ENCODE measurements around the gene TLCD1.

TLCD1 gene

DNA sequence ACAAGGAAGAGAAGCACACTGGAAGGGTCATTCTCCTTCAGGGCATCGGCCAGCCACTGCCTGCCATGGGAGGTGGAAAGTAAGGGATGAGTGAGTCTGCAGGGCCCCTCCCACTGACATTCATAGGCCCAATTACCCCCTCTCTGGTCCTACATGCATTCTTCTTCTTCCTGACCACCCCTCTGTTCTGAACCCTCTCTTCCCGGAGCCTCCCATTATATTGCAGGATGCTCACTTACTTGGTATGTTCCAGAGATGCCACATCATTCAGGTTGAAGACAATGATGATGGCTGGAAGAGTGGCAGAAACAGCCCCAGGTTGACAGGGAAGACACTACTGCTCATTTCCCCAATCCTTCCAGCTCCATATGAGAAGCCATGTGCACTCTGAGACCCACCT, 10.8 kb downstream of the TLCD1 start:
- no peaks in the 10 kb centered on the region for H3K27me3 ChIP-seq (ENCODE audit: control insufficient read depth in 1 of 2, insufficient read depth in 2 of 2, low read length in 2 of 2)
- H3K27ac ChIP-seq (ENCODE audit: low read depth, low read length), result no peak overlapping the region
- H3K4me1 ChIP-seq (ENCODE audit: insufficient read depth, low read length), result peaks cover 31% of the 10 kb centered on the region

DNA sequence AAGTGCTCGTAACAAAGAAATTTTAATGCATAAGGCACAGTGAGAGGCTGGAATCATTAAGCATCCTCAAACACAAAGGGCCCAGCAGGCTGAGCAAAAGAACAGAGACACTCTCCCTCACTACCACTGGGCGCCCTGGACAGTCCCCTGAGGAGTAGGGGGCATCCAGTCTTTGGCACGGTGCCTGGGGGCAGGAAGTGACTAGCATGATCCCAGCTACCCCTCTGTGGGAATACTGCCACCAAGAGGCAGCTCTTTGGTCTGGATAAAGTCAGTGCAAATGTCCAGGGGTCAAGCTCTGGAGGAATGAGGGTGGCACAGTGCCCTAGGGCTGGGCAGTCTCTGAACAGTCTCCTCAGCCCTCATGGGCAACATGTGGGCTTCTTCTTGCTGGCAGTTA, 11.8 kb downstream of the TLCD1 start:
- peaks cover 31% of the 10 kb centered on the region for H3K4me1 ChIP-seq (ENCODE audit: insufficient read depth, low read length)
- H3K4me3 ChIP-seq (ENCODE audit: low read depth in 1 of 2, low read length in 2 of 2), result no peak overlapping the region
- no peak overlapping the region for H3K27ac ChIP-seq (ENCODE audit: low read depth, low read length)
- peaks cover 21% of the 10 kb centered on the region for H3K36me3 ChIP-seq (ENCODE audit: insufficient read depth, low read length)
- H3K9me3 ChIP-seq (ENCODE audit: low read length), result no peaks in the 10 kb centered on the region
- no peak overlapping the region for H3K9ac ChIP-seq (ENCODE audit: low read length)
- no peaks in the 10 kb centered on the region for H3K27me3 ChIP-seq (ENCODE audit: control insufficient read depth in 1 of 2, insufficient read depth in 2 of 2, low read length in 2 of 2)

More for the DNA sequence above, 10.8 kb downstream of the TLCD1 start:
- H3K4me3 ChIP-seq (ENCODE audit: low read depth in 1 of 2, low read length in 2 of 2), result no peak overlapping the region
- peaks cover 21% of the 10 kb centered on the region for H3K36me3 ChIP-seq (ENCODE audit: insufficient read depth, low read length)
- H3K9me3 ChIP-seq (ENCODE audit: low read length), result no peaks in the 10 kb centered on the region
- no peak overlapping the region for H3K9ac ChIP-seq (ENCODE audit: low read length)

DNA sequence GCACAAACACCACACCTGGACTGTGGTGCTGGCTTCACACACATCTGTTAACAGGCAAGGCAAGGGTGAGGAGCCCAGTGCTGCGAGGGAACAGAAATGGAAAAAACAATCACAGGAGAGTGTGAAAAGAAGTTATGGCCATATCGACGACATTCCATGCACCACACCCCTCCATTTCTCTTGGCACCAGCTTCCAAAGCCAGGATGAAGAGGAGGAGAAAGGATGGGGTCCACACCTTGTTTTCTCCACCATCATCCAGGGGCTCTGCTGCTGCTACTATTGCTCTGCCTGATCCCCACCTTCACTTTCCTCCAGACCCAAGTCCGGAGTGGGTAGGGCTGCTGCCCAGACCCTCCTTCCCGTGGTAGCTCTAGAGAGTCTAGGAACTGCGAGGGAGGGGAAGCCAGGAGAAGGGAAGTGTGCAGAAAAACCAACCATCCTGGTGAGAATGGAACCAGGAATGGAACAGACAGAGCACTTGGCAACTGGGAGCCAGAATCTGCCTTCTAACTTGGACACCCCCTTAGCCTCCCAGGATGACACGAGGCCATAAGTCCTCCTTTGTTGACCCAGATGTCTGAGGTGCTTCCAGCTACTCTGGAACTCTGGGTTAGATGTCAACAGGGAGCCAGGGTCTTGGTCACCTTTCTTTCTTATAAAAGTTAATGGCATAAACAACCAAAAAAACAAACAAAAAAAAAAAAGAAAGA, 13.2 kb downstream of the TLCD1 start:
- H3K4me1 ChIP-seq (ENCODE audit: insufficient read depth, low read length), result peaks cover 23% of the 10 kb centered on the region
- no peaks in the 10 kb centered on the region for H3K9me3 ChIP-seq (ENCODE audit: low read length)
- H3K9ac ChIP-seq (ENCODE audit: low read length), result peak overlapping the region; percentile 68
- H3K27ac ChIP-seq (ENCODE audit: low read depth, low read length), result no peak overlapping the region
- H3K36me3 ChIP-seq (ENCODE audit: insufficient read depth, low read length), result peaks cover 21% of the 10 kb centered on the region
- H3K27me3 ChIP-seq (ENCODE audit: control insufficient read depth in 1 of 2, insufficient read depth in 2 of 2, low read length in 2 of 2), result no peaks in the 10 kb centered on the region
- H3K4me3 ChIP-seq (ENCODE audit: low read depth in 1 of 2, low read length in 2 of 2), result no peak overlapping the region

DNA sequence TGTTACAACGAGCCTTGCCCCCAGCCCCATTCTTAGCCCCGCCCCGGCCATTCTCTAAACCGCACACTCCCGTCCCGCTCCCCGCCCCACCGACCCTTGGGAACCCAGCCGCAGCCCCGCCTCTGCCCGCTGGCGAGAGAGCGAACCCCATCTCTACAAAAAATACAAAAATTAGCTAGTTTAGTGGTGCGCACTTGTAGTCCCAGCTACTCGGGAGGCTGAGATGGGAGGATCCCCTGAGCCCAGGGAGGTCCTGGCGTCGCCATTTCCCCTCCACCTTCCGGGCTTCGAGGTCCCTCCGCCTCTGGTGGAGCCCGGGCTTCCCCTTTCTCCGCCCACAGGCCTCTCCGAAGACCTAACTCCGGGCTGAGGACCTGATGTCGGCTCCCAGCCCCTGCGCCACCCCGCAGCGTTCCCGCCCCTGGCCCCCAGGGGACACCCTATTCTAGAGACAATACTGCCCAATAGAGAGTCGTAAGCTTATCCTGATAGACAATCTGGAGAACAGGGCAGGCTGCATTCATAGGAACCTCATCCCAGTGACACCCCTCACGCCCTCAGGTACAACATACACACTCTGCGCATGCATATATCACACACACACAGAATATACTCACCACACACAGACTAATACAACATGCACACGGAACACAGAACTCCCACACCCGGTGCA, 13.9 kb downstream of the TLCD1 start:
- no peaks in the 10 kb centered on the region for H3K27me3 ChIP-seq (ENCODE audit: control insufficient read depth in 1 of 2, insufficient read depth in 2 of 2, low read length in 2 of 2)
- peaks cover 21% of the 10 kb centered on the region for H3K36me3 ChIP-seq (ENCODE audit: insufficient read depth, low read length)
- H3K9me3 ChIP-seq (ENCODE audit: low read length), result no peaks in the 10 kb centered on the region
- H3K4me3 ChIP-seq (ENCODE audit: low read depth in 1 of 2, low read length in 2 of 2), result peak overlapping the region; percentile 64 to 72
- peaks cover 23% of the 10 kb centered on the region for H3K4me1 ChIP-seq (ENCODE audit: insufficient read depth, low read length)
- H3K9ac ChIP-seq (ENCODE audit: low read length), result peak overlapping the region; percentile 68
- H3K27ac ChIP-seq (ENCODE audit: low read depth, low read length), result peak overlapping the region; percentile 88

DNA sequence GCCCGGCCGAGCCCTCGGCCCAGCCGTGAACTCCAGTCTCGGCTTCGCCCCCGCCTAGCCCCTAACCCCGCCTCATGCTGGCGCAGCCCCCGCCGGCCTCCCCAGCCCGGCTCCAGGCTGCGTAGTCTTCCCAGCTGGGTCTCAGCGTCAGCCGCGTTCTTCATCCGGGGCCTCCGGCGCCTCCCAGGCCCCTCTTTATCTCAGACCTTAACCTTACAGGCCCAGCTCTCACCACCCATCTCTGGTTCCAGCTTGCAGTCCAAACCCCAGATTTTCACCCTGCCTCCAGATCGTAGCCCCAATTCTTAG, 14.4 kb downstream of the TLCD1 start, which contains the start of gene PROCA1:
Gene PROCA1, minus strand, starts transcription at position 166 of the 309 bp plus-strand sequence. CDS start 228 bp downstream, outside the sequence.
- H3K27me3 ChIP-seq (ENCODE audit: control insufficient read depth in 1 of 2, insufficient read depth in 2 of 2, low read length in 2 of 2), result no peaks in the 10 kb centered on the region
- H3K4me3 ChIP-seq (ENCODE audit: low read depth in 1 of 2, low read length in 2 of 2), result peak within 1 kb of the TSS; percentile 64 to 72
- H3K27ac ChIP-seq (ENCODE audit: low read depth, low read length), result peak within 1 kb of the TSS; percentile 88
- no peaks in the 10 kb centered on the region for H3K9me3 ChIP-seq (ENCODE audit: low read length)
- peaks cover 21% of the 10 kb centered on the region for H3K36me3 ChIP-seq (ENCODE audit: insufficient read depth, low read length)
- peaks cover 21% of the 10 kb centered on the region for H3K4me1 ChIP-seq (ENCODE audit: insufficient read depth, low read length)
- H3K9ac ChIP-seq (ENCODE audit: low read length), result peak within 1 kb of the TSS; percentile 68

DNA sequence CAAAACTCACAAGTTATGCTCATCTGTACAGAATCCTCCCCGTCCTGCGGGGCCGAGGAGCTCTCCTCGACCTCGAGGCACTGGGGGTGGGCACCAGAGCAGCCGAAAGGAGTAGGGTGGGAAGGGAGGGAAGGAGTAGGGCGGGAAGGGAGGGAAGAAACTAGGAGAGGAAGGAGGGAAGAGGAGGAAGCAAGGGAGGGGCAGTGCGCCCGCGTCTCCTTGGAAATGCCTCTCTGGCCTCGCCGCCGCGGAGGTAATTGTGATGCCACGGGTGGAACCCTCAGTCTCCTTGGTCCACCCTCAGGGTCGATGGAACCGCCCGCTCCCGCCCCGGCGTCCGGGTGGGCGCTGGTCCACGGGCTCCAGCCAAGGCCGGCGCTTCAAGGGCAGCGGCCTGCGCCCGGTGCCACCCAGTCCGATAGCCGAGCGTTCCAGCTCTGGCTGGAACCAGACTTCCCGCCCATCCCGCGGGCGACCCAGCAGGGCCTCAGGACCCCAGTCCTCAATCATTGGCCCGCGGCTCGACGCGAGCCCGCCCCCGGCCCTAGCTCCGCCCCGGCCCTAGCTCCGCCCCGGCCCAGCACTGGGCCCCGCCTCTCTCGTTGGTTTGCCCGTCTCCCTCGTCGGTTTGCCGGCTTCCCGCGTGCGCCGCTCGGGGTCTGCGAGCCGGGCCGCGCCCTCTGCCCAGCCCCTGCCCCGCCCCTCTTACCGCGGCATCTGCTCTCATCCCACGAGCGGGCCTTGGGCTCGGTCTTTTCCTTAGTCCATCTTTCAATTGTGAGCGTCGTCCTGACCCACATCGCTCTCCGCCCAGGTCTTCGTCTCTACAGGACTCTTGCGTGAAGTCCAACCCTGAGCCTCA, 14.9 kb downstream of the TLCD1 start:
- no peaks in the 10 kb centered on the region for H3K9me3 ChIP-seq (ENCODE audit: low read length)
- H3K4me1 ChIP-seq (ENCODE audit: insufficient read depth, low read length), result peaks cover 15% of the 10 kb centered on the region

DNA sequence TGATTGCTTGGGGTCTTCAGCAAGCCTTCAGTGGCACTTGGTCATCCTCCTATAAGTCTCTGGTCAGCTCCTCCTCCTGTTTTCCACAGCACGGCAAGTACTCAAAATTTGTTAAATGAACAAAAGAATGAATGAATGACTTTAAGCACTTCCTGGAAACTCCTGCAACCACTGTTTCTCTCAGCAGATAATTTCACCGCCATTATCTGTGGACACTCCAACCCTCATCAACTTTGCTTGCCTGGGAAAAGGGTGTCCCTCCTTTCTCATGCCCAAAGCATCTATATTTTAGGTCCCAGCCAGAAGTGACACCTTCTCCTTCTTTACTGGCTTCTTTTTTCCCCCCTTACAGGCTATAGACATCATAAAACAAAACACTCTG, 18.7 kb downstream of the TLCD1 start:
- Histone ChIP-seq H3K4me1 (ENCODE audit: insufficient read depth, low read length) (peaks cover 7% of the 10 kb centered on the region), H3K9me3 (ENCODE audit: low read length) (no peaks in the 10 kb centered on the region), H3K4me3 (ENCODE audit: low read depth in 1 of 2, low read length in 2 of 2) (no peak overlapping the region), H3K27me3 (ENCODE audit: control insufficient read depth in 1 of 2, insufficient read depth in 2 of 2, low read length in 2 of 2) (no peaks in the 10 kb centered on the region), H3K36me3 (ENCODE audit: insufficient read depth, low read length) (peaks cover 7% of the 10 kb centered on the region), H3K9ac (ENCODE audit: low read length) (no peak overlapping the region), H3K27ac (ENCODE audit: low read depth, low read length) (no peak overlapping the region)

More for the DNA sequence above, 14.9 kb downstream of the TLCD1 start:
- H3K36me3 ChIP-seq (ENCODE audit: insufficient read depth, low read length), result peaks cover 21% of the 10 kb centered on the region
- no peaks in the 10 kb centered on the region for H3K27me3 ChIP-seq (ENCODE audit: control insufficient read depth in 1 of 2, insufficient read depth in 2 of 2, low read length in 2 of 2)
- H3K4me3 ChIP-seq (ENCODE audit: low read depth in 1 of 2, low read length in 2 of 2), result peak overlapping the region; percentile 64 to 72
- peak overlapping the region; percentile 68 for H3K9ac ChIP-seq (ENCODE audit: low read length)
- peak overlapping the region; percentile 88 for H3K27ac ChIP-seq (ENCODE audit: low read depth, low read length)

DNA sequence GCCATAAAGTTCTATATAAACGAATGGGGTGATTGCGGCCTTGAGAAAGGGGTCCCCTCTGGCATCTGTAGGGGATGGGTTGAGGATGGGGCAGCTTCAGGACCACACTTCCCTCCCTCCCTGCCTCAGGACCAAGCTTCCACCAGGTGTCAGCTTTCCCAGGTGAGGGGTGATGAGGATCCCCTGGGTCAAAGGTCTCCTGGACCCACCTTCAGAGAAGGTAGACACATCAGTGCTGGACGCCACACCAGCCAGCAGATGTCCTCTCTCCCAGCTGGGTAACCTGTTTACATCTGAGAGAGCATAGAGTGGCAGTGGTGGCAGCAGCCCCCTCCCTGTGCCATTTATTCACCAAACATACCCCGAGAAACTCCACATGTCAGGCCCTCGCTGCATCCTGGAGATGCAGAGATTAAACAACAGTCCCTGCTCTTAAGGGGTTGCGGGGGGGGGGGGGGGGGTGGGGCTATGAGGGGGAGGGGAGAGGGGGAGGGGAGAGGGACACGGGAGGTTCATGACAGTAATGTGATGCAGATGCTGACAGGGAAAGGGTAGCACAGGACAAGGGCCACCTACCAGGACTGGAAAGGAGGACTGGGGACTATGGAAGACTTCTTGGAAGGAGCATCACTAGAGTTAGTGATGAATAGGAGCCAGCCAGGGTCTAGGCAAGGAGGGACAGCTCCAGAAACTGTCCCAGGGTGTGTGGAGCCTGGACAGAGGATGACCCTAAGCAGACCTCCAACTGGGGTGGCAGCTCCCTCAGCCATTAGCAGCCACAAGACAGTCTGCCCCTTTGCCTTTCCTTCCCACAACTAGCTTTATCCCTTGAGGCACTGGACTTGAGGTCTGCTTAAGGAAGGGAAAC, 19.3 kb downstream of the TLCD1 start:
- no peaks in the 10 kb centered on the region for H3K27me3 ChIP-seq (ENCODE audit: control insufficient read depth in 1 of 2, insufficient read depth in 2 of 2, low read length in 2 of 2)
- peaks cover 5% of the 10 kb centered on the region for H3K4me1 ChIP-seq (ENCODE audit: insufficient read depth, low read length)
- no peak overlapping the region for H3K4me3 ChIP-seq (ENCODE audit: low read depth in 1 of 2, low read length in 2 of 2)
- H3K27ac ChIP-seq (ENCODE audit: low read depth, low read length), result no peak overlapping the region
- peaks cover 13% of the 10 kb centered on the region for H3K36me3 ChIP-seq (ENCODE audit: insufficient read depth, low read length)
- no peaks in the 10 kb centered on the region for H3K9me3 ChIP-seq (ENCODE audit: low read length)
- H3K9ac ChIP-seq (ENCODE audit: low read length), result no peak overlapping the region

DNA sequence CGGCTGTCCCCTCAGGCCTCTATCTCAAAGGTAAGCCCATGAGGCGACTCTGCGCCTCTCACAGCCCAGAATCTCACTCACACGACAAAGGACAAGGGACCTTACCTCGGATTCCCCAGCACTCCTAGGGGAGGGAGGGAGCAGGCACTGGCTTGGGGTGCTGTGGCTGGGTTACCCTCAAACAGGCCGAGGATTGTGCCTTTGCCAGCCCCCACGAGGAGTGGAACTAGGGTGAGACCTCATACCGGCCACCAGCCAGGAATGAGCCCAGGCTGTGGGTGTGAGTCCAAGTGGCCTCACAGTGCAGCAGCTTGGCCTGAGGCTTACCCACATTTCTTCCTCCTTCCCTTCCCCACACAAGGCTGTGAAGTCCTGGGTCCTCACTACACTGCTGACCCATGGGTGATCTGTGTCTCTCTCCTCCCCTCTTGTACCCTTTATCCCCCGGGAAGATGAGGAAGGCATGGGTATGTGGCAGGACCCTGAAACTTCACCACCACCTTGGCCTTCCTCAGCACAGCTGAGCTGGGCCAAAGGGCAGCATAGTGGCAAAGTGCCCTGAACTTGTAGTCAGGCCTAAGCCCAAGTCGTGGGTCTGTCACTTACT, 20.2 kb downstream of the TLCD1 start:
- H3K9me3 ChIP-seq (ENCODE audit: low read length), result no peaks in the 10 kb centered on the region
- H3K27ac ChIP-seq (ENCODE audit: low read depth, low read length), result no peak overlapping the region
- no peaks in the 10 kb centered on the region for H3K27me3 ChIP-seq (ENCODE audit: control insufficient read depth in 1 of 2, insufficient read depth in 2 of 2, low read length in 2 of 2)
- no peak overlapping the region for H3K9ac ChIP-seq (ENCODE audit: low read length)
- H3K4me1 ChIP-seq (ENCODE audit: insufficient read depth, low read length), result peaks cover 5% of the 10 kb centered on the region
- H3K4me3 ChIP-seq (ENCODE audit: low read depth in 1 of 2, low read length in 2 of 2), result no peak overlapping the region
- peaks cover 22% of the 10 kb centered on the region for H3K36me3 ChIP-seq (ENCODE audit: insufficient read depth, low read length)

DNA sequence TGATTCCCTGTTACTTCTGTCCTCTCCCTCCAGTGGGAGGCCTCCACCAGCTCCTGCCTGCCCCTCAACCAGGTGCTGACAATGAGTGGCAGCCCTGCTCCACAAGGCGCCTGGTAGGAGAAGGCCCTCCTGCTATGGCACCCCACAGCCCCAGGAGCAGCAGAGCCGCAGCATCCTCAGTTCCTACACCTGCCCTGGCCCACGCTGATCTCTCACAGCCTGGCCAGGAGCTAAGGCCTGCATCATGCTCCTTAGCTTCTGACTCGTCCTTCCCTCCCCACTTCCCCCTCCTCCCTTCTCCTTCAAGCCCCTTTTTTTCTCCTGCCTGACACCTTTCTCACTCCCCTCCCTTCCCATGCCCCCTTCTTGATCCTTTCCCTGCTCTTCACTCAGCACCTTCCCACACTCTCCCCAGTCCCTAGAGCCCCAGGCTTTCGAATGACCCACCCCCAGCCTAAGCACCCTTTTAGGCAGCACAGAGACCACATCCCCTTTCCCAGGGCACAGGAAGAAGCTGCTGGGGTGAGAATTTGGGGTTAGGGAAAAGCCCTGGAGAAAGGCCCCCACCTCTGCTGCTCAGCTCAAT, 20.9 kb downstream of the TLCD1 start:
- Histone ChIP-seq H3K27me3 (ENCODE audit: control insufficient read depth in 1 of 2, insufficient read depth in 2 of 2, low read length in 2 of 2) (no peaks in the 10 kb centered on the region), H3K27ac (ENCODE audit: low read depth, low read length) (no peak overlapping the region), H3K9ac (ENCODE audit: low read length) (no peak overlapping the region)

More for the DNA sequence above, 20.9 kb downstream of the TLCD1 start:
- H3K9me3 ChIP-seq (ENCODE audit: low read length), result no peaks in the 10 kb centered on the region
- no peaks in the 10 kb centered on the region for H3K4me1 ChIP-seq (ENCODE audit: insufficient read depth, low read length)
- no peak overlapping the region for H3K4me3 ChIP-seq (ENCODE audit: low read depth in 1 of 2, low read length in 2 of 2)
- peaks cover 29% of the 10 kb centered on the region for H3K36me3 ChIP-seq (ENCODE audit: insufficient read depth, low read length)
